ENCODE data around the gene ARPP21. TPM values are rescaled to one million over a fixed set of nuclear protein-coding genes. Genes with fewer than 3 reads are reported as not detected.

Gene ARPP21
- total RNA-seq, 2 experiments from 2014 or later, result 1.0 to 1.1 TPM

- H3K27ac ChIP-seq (ENCODE audit: low read depth, low read length, poor library complexity, severe bottlenecking), result no peak overlapping the region
- H3K79me2 ChIP-seq (ENCODE audit: insufficient read depth, low read depth, low read length), result no peaks in the 10 kb centered on the region
- ChIA-PET CTCF (ENCODE audit: unreplicated experiment) (no interaction called here), POLR2A (interaction anchor here (0.7 to 1.5 kb wide), 8 partner anchors 9 to 916 kb away, joined by 3 to 7 read pairs (median 3); no protein-coding TSS in a partner anchor)
- H3K9me3 ChIP-seq (ENCODE audit: low read length), result no peaks in the 10 kb centered on the region
- peak overlapping the region; percentile 80 for H3K4me2 ChIP-seq (ENCODE audit: low read length)
- DNase-seq (ENCODE audit: low spot score), result no peak
- BruUV-seq (replicated peaks), result no TSS peak
- H2AFZ ChIP-seq (ENCODE audit: low read length), result peak overlapping the region; percentile 25; the same call in 1 of the 2 replicates
- no peaks in the 10 kb centered on the region for H4K20me1 ChIP-seq (ENCODE audit: insufficient read depth, low read length)
- H3K4me1 ChIP-seq (ENCODE audit: insufficient read depth, low read length, poor library complexity, severe bottlenecking), result peaks cover 38% of the 10 kb centered on the region
- peak overlapping the region; percentile 68 for H3K4me3 ChIP-seq (ENCODE audit: low read depth, low read length, poor library complexity, severe bottlenecking)
- intact Hi-C loops (cut with micrococcal nuclease; ENCODE audit: unreplicated experiment), result loop anchor here (2.0 kb wide), 1 partner anchor 23 kb away; no protein-coding TSS in a partner anchor
- H3K36me3 ChIP-seq (ENCODE audit: insufficient read depth, low read length), result no peaks in the 10 kb centered on the region
- TF ChIP-seq CTCF (conservative IDR thresholded peaks at IDR 0.05; ENCODE audit: low read length), result no peak
- TF ChIP-seq EZH2phosphoT487 (IDR thresholded peaks at IDR 0.05; ENCODE audit: borderline replicate concordance, low read depth, low read length), result no peak
- H3K9me2 ChIP-seq (ENCODE audit: insufficient read depth, low read length), result no peaks in the 10 kb centered on the region
These were observed 2.7 kb downstream of the ARPP21 start for GRCh38 chr3:35641920-35642527.

- intact Hi-C loops (cut with micrococcal nuclease; ENCODE audit: unreplicated experiment), result no loop called here
- no peak for DNase-seq (ENCODE audit: low spot score)
- no peak overlapping the region for H3K27ac ChIP-seq (ENCODE audit: low read depth, low read length, poor library complexity, severe bottlenecking)
- no peaks in the 10 kb centered on the region for H4K20me1 ChIP-seq (ENCODE audit: insufficient read depth, low read length)
- H3K4me3 ChIP-seq (ENCODE audit: low read depth, low read length, poor library complexity, severe bottlenecking), result peak overlapping the region; percentile 10
- CTCF ChIA-PET (ENCODE audit: unreplicated experiment), result interaction anchor here (0.5 kb wide), 1 partner anchor 1063 kb away, joined by 3 read pairs; no protein-coding TSS in a partner anchor
- H3K9me2 ChIP-seq (ENCODE audit: insufficient read depth, low read length), result no peaks in the 10 kb centered on the region
- H3K9me3 ChIP-seq (ENCODE audit: low read length), result no peaks in the 10 kb centered on the region
- TF ChIP-seq EZH2phosphoT487 (IDR thresholded peaks at IDR 0.05; ENCODE audit: borderline replicate concordance, low read depth, low read length) (no peak), CTCF (conservative IDR thresholded peaks at IDR 0.05; ENCODE audit: low read length) (no peak)
- BruUV-seq (replicated peaks), result no TSS peak
- no peak overlapping the region; the same call in 1 of the 2 replicates for H2AFZ ChIP-seq (ENCODE audit: low read length)
- POLR2A ChIA-PET, result interaction anchor here (1.0 to 2.1 kb wide), 5 partner anchors 9 to 81 kb away, joined by 3 to 7 read pairs (median 5); no protein-coding TSS in a partner anchor
- H3K36me3 ChIP-seq (ENCODE audit: insufficient read depth, low read length), result no peaks in the 10 kb centered on the region
- no peaks in the 10 kb centered on the region for H3K79me2 ChIP-seq (ENCODE audit: insufficient read depth, low read depth, low read length)
- no peak overlapping the region for H3K4me2 ChIP-seq (ENCODE audit: low read length)
- H3K4me1 ChIP-seq (ENCODE audit: insufficient read depth, low read length, poor library complexity, severe bottlenecking), result peaks cover 38% of the 10 kb centered on the region
These were observed 4.2 kb downstream of the ARPP21 start for GRCh38 chr3:35643495-35643894.

GRCh38 chr3:35644451-35644850, 5.1 kb downstream of the ARPP21 start:
- H3K4me2 ChIP-seq (ENCODE audit: low read length), result no peak overlapping the region
- H4K20me1 ChIP-seq (ENCODE audit: insufficient read depth, low read length), result no peaks in the 10 kb centered on the region
- POLR2A ChIA-PET, result interaction anchor here (1.0 to 2.1 kb wide), 4 partner anchors 9 to 81 kb away, joined by 3 to 7 read pairs (median 6); no protein-coding TSS in a partner anchor
- H3K27ac ChIP-seq (ENCODE audit: low read depth, low read length, poor library complexity, severe bottlenecking), result no peak overlapping the region
- no peaks in the 10 kb centered on the region for H3K36me3 ChIP-seq (ENCODE audit: insufficient read depth, low read length)
- no peaks in the 10 kb centered on the region for H3K79me2 ChIP-seq (ENCODE audit: insufficient read depth, low read depth, low read length)
- H3K4me3 ChIP-seq (ENCODE audit: low read depth, low read length, poor library complexity, severe bottlenecking), result no peak overlapping the region
- H2AFZ ChIP-seq (ENCODE audit: low read length), result no peak overlapping the region
- H3K9me3 ChIP-seq (ENCODE audit: low read length), result no peaks in the 10 kb centered on the region
- intact Hi-C loops (cut with micrococcal nuclease; ENCODE audit: unreplicated experiment), result no loop called here
- CTCF ChIA-PET (ENCODE audit: unreplicated experiment), result no interaction called here
- H3K9me2 ChIP-seq (ENCODE audit: insufficient read depth, low read length), result no peaks in the 10 kb centered on the region
- TF ChIP-seq CTCF (conservative IDR thresholded peaks at IDR 0.05; ENCODE audit: low read length), result no peak
- no peak for TF ChIP-seq EZH2phosphoT487 (IDR thresholded peaks at IDR 0.05; ENCODE audit: borderline replicate concordance, low read depth, low read length)
- DNase-seq (ENCODE audit: low spot score), result no peak
- BruUV-seq (replicated peaks), result no TSS peak
- peaks cover 37% of the 10 kb centered on the region for H3K4me1 ChIP-seq (ENCODE audit: insufficient read depth, low read length, poor library complexity, severe bottlenecking)

Measured in OCI-LY7 (cell line).